Glutamatergic neuron (in vitro differentiated cells): ENCODE measurements around the gene EML6. TPM values are rescaled to one million over a fixed set of nuclear protein-coding genes. Genes with fewer than 3 reads are reported as not detected.

Experiments used
- DNase-seq: peaks from one replicate; pipeline ENCODE4 v3.0.0; 2022
- H3K27ac Mint-ChIP-seq: one replicate; pipeline ENCODE4 v1.8.0; 2020; ENCODE audit warnings: mild to moderate bottlenecking, mixed read lengths, inconsistent platforms; ENCODE audit not compliant: unreplicated experiment
- H3K27me3 Mint-ChIP-seq: one replicate; pipeline ENCODE4 v1.8.0; 2020; ENCODE audit warnings: mild to moderate bottlenecking, moderate library complexity, mixed read lengths, inconsistent platforms; ENCODE audit not compliant: unreplicated experiment
- H3K36me3 Mint-ChIP-seq: one replicate; pipeline ENCODE4 v1.8.0; 2020; ENCODE audit warnings: mild to moderate bottlenecking, mixed read lengths, inconsistent platforms; ENCODE audit not compliant: unreplicated experiment
- H3K4me1 Mint-ChIP-seq: one replicate; pipeline ENCODE4 v1.8.0; 2020; ENCODE audit warnings: mild to moderate bottlenecking, low read depth, mixed read lengths, inconsistent platforms; ENCODE audit not compliant: unreplicated experiment
- H3K4me3 Mint-ChIP-seq: one replicate; pipeline ENCODE4 v1.8.0; 2020; ENCODE audit warnings: mild to moderate bottlenecking, mixed read lengths, inconsistent platforms; ENCODE audit not compliant: unreplicated experiment
- H3K9me3 Mint-ChIP-seq: one replicate; pipeline ENCODE4 v1.8.0; 2020; ENCODE audit warnings: mild to moderate bottlenecking, moderate library complexity, mixed read lengths, inconsistent platforms; ENCODE audit not compliant: unreplicated experiment
- CTCF ChIP-seq: fragments of 200-600 bp; sonication (generic); IDR thresholded peaks from one replicate; pipeline ENCODE4 v1.5.0; 2021; ENCODE audit not compliant: partially characterized antibody, unreplicated experiment
- total RNA-seq: library from RNA; stranded (reverse); fragmentation: NEBNext Ultra II Directional; extraction: Animal tissue kit (Norgen Biotek cat#: 25700); gene quantifications from one replicate; pipeline ENCODE4 v1.2.1, GENCODE V29; 2021; ENCODE audit not compliant: unreplicated experiment

Gene EML6
- total RNA-seq, 1 donor from 2014 or later: 0.91 TPM

- H3K36me3 Mint-ChIP-seq: peaks cover 5% of the 10 kb centered on the region
- no peak overlapping the region for H3K4me3 Mint-ChIP-seq
- H3K27me3 Mint-ChIP-seq: no peaks in the 10 kb centered on the region
- no peaks in the 10 kb centered on the region for H3K4me1 Mint-ChIP-seq
- H3K27ac Mint-ChIP-seq: no peak overlapping the region
- no peak for DNase-seq
- H3K9me3 Mint-ChIP-seq: no peaks in the 10 kb centered on the region
- TF ChIP-seq CTCF: no peak
These were observed 140.2 kb downstream of the EML6 start for GRCh38 chr2:54863660-54864059.

- no peak overlapping the region for H3K27ac Mint-ChIP-seq
- TF ChIP-seq CTCF: no peak
- no peaks in the 10 kb centered on the region for H3K9me3 Mint-ChIP-seq
- no peak overlapping the region for H3K4me3 Mint-ChIP-seq
- no peak for DNase-seq
- H3K27me3 Mint-ChIP-seq: no peaks in the 10 kb centered on the region
- peaks cover 5% of the 10 kb centered on the region for H3K36me3 Mint-ChIP-seq
- no peaks in the 10 kb centered on the region for H3K4me1 Mint-ChIP-seq
These were observed 140.6 kb downstream of the EML6 start for GRCh38 chr2:54864096-54864495.

- Mint-ChIP-seq H3K36me3 (peaks cover 5% of the 10 kb centered on the region), H3K27ac (no peak overlapping the region), H3K9me3 (no peaks in the 10 kb centered on the region), H3K4me1 (no peaks in the 10 kb centered on the region), H3K27me3 (no peaks in the 10 kb centered on the region), H3K4me3 (no peak overlapping the region)
- no peak for TF ChIP-seq CTCF
- DNase-seq: no peak
These were observed 141.3 kb downstream of the EML6 start for GRCh38 chr2:54864727-54865126.

- peaks cover 5% of the 10 kb centered on the region for H3K36me3 Mint-ChIP-seq
- no peak for TF ChIP-seq CTCF
- H3K27me3 Mint-ChIP-seq: no peaks in the 10 kb centered on the region
- H3K4me1 Mint-ChIP-seq: no peaks in the 10 kb centered on the region
- no peak overlapping the region for H3K27ac Mint-ChIP-seq
- no peak for DNase-seq
- H3K9me3 Mint-ChIP-seq: no peaks in the 10 kb centered on the region
- no peak overlapping the region for H3K4me3 Mint-ChIP-seq
These were observed 142.7 kb downstream of the EML6 start for GRCh38 chr2:54866179-54866578.

- peaks cover 5% of the 10 kb centered on the region for H3K36me3 Mint-ChIP-seq
- H3K4me1 Mint-ChIP-seq: peaks cover 3% of the 10 kb centered on the region
- no peak overlapping the region for H3K27ac Mint-ChIP-seq
- no peaks in the 10 kb centered on the region for H3K27me3 Mint-ChIP-seq
- H3K9me3 Mint-ChIP-seq: no peaks in the 10 kb centered on the region
- no peak overlapping the region for H3K4me3 Mint-ChIP-seq
- DNase-seq: no peak
- no peak for TF ChIP-seq CTCF
These were observed 143.4 kb downstream of the EML6 start for GRCh38 chr2:54866868-54867267.
